PFSK-1 (cell line): ENCODE results near the gene COL23A1.

ENCODE experiments used
- FOXP2 ChIP-seq: optimal IDR thresholded peaks from 2 replicates; pipeline ENCODE3; 2011; ENCODE audit warnings: borderline replicate concordance, control low read depth, inconsistent platforms; ENCODE audit not compliant: insufficient read depth; ENCODE audit errors: extremely low read length, extremely low read depth
- POLR2AphosphoS5 ChIP-seq: IDR thresholded peaks from 2 replicates; pipeline ENCODE4 v1.6.1; 2012; ENCODE audit warnings: low read depth, mild to moderate bottlenecking, control low read depth, low read length, moderate library complexity
- SIN3A ChIP-seq: IDR thresholded peaks from 2 replicates; pipeline ENCODE4 v1.6.1; 2012; ENCODE audit warnings: mild to moderate bottlenecking, low read length, moderate library complexity, borderline replicate concordance; ENCODE audit not compliant: insufficient read depth
- TAF1 ChIP-seq: IDR thresholded peaks from 2 replicates; pipeline ENCODE4 v1.6.1; 2012; ENCODE audit warnings: low read length, control low read depth, borderline replicate concordance; ENCODE audit not compliant: insufficient read depth
- TF ChIP-seq, protein P1 (sequence below), 2 experiments: IDR thresholded peaks; 2 replicates each; pipeline versions ENCODE4 v1.6.1 to v1.8.0; 2011 to 2012; ENCODE audit warnings: low read depth in 2 of 2, low read length in 2 of 2, control low read depth in 1 of 2, inconsistent platforms in 1 of 2, mild to moderate bottlenecking in 1 of 2, moderate library complexity in 1 of 2; ENCODE audit not compliant: insufficient read depth in 1 of 2

The COL23A1 gene

GRCh38 chr5:178490935-178491652 lies 99.1 kb downstream of the COL23A1 start:
- no peak for TF ChIP-seq TAF1
- TF ChIP-seq, protein P1, sequence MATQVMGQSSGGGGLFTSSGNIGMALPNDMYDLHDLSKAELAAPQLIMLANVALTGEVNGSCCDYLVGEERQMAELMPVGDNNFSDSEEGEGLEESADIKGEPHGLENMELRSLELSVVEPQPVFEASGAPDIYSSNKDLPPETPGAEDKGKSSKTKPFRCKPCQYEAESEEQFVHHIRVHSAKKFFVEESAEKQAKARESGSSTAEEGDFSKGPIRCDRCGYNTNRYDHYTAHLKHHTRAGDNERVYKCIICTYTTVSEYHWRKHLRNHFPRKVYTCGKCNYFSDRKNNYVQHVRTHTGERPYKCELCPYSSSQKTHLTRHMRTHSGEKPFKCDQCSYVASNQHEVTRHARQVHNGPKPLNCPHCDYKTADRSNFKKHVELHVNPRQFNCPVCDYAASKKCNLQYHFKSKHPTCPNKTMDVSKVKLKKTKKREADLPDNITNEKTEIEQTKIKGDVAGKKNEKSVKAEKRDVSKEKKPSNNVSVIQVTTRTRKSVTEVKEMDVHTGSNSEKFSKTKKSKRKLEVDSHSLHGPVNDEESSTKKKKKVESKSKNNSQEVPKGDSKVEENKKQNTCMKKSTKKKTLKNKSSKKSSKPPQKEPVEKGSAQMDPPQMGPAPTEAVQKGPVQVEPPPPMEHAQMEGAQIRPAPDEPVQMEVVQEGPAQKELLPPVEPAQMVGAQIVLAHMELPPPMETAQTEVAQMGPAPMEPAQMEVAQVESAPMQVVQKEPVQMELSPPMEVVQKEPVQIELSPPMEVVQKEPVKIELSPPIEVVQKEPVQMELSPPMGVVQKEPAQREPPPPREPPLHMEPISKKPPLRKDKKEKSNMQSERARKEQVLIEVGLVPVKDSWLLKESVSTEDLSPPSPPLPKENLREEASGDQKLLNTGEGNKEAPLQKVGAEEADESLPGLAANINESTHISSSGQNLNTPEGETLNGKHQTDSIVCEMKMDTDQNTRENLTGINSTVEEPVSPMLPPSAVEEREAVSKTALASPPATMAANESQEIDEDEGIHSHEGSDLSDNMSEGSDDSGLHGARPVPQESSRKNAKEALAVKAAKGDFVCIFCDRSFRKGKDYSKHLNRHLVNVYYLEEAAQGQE (IDR thresholded peaks at IDR 0.05; ENCODE audit: insufficient read depth in 1 of 2, low read depth in 2 of 2, low read length in 2 of 2) = no peak
- no peak for TF ChIP-seq FOXP2
- no peak for TF ChIP-seq POLR2AphosphoS5
- TF ChIP-seq SIN3A = no peak

DNA sequence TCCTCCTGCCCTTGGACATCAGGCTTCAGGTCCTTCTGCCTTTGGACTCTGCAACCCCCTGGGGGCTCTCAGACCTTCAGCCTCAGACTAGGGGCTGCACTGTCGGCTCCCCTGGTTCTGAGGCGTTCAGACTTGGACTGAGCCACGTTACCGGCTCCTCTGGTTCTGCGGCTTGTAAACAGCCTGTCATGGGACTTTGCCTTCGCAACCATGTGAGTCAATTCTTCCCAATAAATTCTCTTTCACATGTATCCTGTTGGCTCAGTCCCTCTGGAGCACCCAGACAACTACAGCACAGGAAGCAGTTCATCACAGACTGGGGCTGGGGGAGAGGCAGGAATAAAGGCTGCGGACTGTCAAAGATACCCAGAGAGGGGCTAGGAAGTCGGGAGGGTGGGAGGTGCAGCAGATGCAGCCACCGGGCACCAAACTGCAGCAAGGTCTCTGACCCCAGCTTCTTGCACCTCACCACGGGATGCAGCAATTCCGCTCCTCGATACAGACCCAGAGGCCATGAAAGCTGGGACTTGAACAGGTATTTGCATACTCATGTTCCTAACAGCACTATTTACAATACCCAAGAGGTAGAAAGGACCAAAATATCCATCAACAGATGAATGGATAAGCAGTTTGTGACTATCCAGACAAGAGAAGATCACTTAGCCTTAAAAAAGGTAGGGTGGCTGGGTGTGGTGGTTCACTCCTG lies 100.8 kb downstream of the COL23A1 start:
- TF ChIP-seq SIN3A (no peak), FOXP2 (no peak), POLR2AphosphoS5 (no peak), TAF1 (no peak)
- TF ChIP-seq, protein P1 (IDR thresholded peaks at IDR 0.05; ENCODE audit: insufficient read depth in 1 of 2, low read depth in 2 of 2, low read length in 2 of 2) = no peak

DNA sequence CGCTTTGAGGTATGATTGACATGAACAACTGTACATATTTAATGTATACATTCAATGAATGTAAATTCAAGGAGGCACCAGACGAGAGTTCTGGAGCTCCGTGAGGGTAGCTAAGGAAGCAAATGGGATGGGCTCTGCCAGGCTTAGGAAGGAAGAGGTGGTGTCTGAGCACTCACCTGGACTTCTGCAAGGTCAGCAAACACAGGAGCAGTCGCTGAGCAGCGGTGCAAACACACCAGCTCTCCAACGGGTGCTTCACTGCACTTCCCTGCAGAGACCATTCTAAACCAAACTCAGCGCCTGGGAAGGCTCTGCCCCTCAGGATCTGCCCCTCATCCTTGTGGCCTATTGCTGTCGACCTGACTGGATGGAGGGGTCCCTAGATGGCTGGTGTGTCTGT lies 101.5 kb downstream of the COL23A1 start:
- no peak for TF ChIP-seq TAF1
- TF ChIP-seq, protein P1 (IDR thresholded peaks at IDR 0.05; ENCODE audit: insufficient read depth in 1 of 2, low read depth in 2 of 2, low read length in 2 of 2) = no peak
- TF ChIP-seq SIN3A = no peak
- no peak for TF ChIP-seq FOXP2
- no peak for TF ChIP-seq POLR2AphosphoS5

GRCh38 chr5:178487911-178488600 lies 102.1 kb downstream of the COL23A1 start:
- no peak for TF ChIP-seq SIN3A
- no peak for TF ChIP-seq POLR2AphosphoS5
- TF ChIP-seq, protein P1 (IDR thresholded peaks at IDR 0.05; ENCODE audit: insufficient read depth in 1 of 2, low read depth in 2 of 2, low read length in 2 of 2) = no peak
- TF ChIP-seq TAF1 = no peak
- no peak for TF ChIP-seq FOXP2
